ENCODE results near the gene ADCY1.

ADCY1 gene

GRCh38 chr7:45584261-45585210 lies 10.4 kb downstream of the ADCY1 start:
- no peaks in the 10 kb centered on the region for H3K4me1 Mint-ChIP-seq
- H3K9me3 Mint-ChIP-seq: no peaks in the 10 kb centered on the region
- H3K27me3 Mint-ChIP-seq: no peaks in the 10 kb centered on the region
- H3K36me3 Mint-ChIP-seq: no peaks in the 10 kb centered on the region
- no peak for ATAC-seq
- H3K4me3 Mint-ChIP-seq: no peak overlapping the region
- H3K27ac Mint-ChIP-seq: no peak overlapping the region

- H3K27me3 Mint-ChIP-seq: no peaks in the 10 kb centered on the region
- no peak for ATAC-seq
- no peak overlapping the region for H3K4me3 Mint-ChIP-seq
- H3K36me3 Mint-ChIP-seq: no peaks in the 10 kb centered on the region
- no peak overlapping the region for H3K27ac Mint-ChIP-seq
- H3K4me1 Mint-ChIP-seq: no peaks in the 10 kb centered on the region
- H3K9me3 Mint-ChIP-seq: no peaks in the 10 kb centered on the region
Observed at GRCh38 chr7:45585628-45586027, 11.5 kb downstream of the ADCY1 start.

GRCh38 chr7:45586542-45587520 lies 12.7 kb downstream of the ADCY1 start:
- Mint-ChIP-seq H3K36me3 (no peaks in the 10 kb centered on the region), H3K27me3 (no peaks in the 10 kb centered on the region), H3K9me3 (no peaks in the 10 kb centered on the region), H3K4me3 (no peak overlapping the region), H3K4me1 (no peaks in the 10 kb centered on the region), H3K27ac (no peak overlapping the region)
- ATAC-seq: no peak

GRCh38 chr7:45588466-45588865 lies 14.3 kb downstream of the ADCY1 start:
- H3K4me1 Mint-ChIP-seq: no peaks in the 10 kb centered on the region
- H3K36me3 Mint-ChIP-seq: no peaks in the 10 kb centered on the region
- H3K4me3 Mint-ChIP-seq: no peak overlapping the region
- no peaks in the 10 kb centered on the region for H3K27me3 Mint-ChIP-seq
- no peaks in the 10 kb centered on the region for H3K9me3 Mint-ChIP-seq
- no peak for ATAC-seq
- H3K27ac Mint-ChIP-seq: no peak overlapping the region

GRCh38 chr7:45589061-45589460 lies 14.9 kb downstream of the ADCY1 start:
- Mint-ChIP-seq H3K27ac (no peak overlapping the region), H3K36me3 (no peaks in the 10 kb centered on the region), H3K4me3 (no peak overlapping the region), H3K9me3 (no peaks in the 10 kb centered on the region), H3K27me3 (no peaks in the 10 kb centered on the region), H3K4me1 (no peaks in the 10 kb centered on the region)
- ATAC-seq: no peak

GRCh38 chr7:45589915-45590678 lies 15.9 kb downstream of the ADCY1 start:
- Mint-ChIP-seq H3K4me3 (no peak overlapping the region), H3K9me3 (no peaks in the 10 kb centered on the region), H3K36me3 (no peaks in the 10 kb centered on the region), H3K27ac (no peak overlapping the region), H3K27me3 (no peaks in the 10 kb centered on the region), H3K4me1 (no peaks in the 10 kb centered on the region)
- ATAC-seq: no peak

- Mint-ChIP-seq H3K36me3 (no peaks in the 10 kb centered on the region), H3K27ac (no peak overlapping the region), H3K4me3 (no peak overlapping the region), H3K9me3 (no peaks in the 10 kb centered on the region), H3K27me3 (peaks cover under 1% of the 10 kb centered on the region), H3K4me1 (no peaks in the 10 kb centered on the region)
- ATAC-seq: no peak
Observed at GRCh38 chr7:45590679-45591057, 16.5 kb downstream of the ADCY1 start.

GRCh38 chr7:45591101-45591906 lies 17.1 kb downstream of the ADCY1 start:
- Mint-ChIP-seq H3K9me3 (no peaks in the 10 kb centered on the region), H3K4me1 (no peaks in the 10 kb centered on the region)
- ATAC-seq: no peak

GRCh38 chr7:45592230-45592991 lies 18.2 kb downstream of the ADCY1 start:
- no peaks in the 10 kb centered on the region for H3K9me3 Mint-ChIP-seq
- H3K36me3 Mint-ChIP-seq: no peaks in the 10 kb centered on the region
- no peaks in the 10 kb centered on the region for H3K4me1 Mint-ChIP-seq
- ATAC-seq: no peak
- H3K27ac Mint-ChIP-seq: no peak overlapping the region
- H3K4me3 Mint-ChIP-seq: no peak overlapping the region
- H3K27me3 Mint-ChIP-seq: peaks cover 13% of the 10 kb centered on the region

More at GRCh38 chr7:45591101-45591906, 17.1 kb downstream of the ADCY1 start:
- H3K27ac Mint-ChIP-seq: no peak overlapping the region
- peaks cover 7% of the 10 kb centered on the region for H3K27me3 Mint-ChIP-seq
- H3K4me3 Mint-ChIP-seq: no peak overlapping the region
- H3K36me3 Mint-ChIP-seq: no peaks in the 10 kb centered on the region

- Mint-ChIP-seq H3K9me3 (no peaks in the 10 kb centered on the region), H3K27me3 (peaks cover 13% of the 10 kb centered on the region), H3K4me3 (no peak overlapping the region), H3K4me1 (no peaks in the 10 kb centered on the region), H3K36me3 (no peaks in the 10 kb centered on the region), H3K27ac (no peak overlapping the region)
- ATAC-seq: no peak
Observed at GRCh38 chr7:45593121-45593541, 19.0 kb downstream of the ADCY1 start.

- Mint-ChIP-seq H3K27ac (no peak overlapping the region), H3K4me1 (no peaks in the 10 kb centered on the region), H3K27me3 (peaks cover 13% of the 10 kb centered on the region), H3K4me3 (no peak overlapping the region), H3K36me3 (no peaks in the 10 kb centered on the region), H3K9me3 (no peaks in the 10 kb centered on the region)
- ATAC-seq: no peak
Observed at GRCh38 chr7:45593877-45594276, 19.7 kb downstream of the ADCY1 start.

GRCh38 chr7:45594745-45595535 lies 20.8 kb downstream of the ADCY1 start:
- H3K9me3 Mint-ChIP-seq: no peaks in the 10 kb centered on the region
- no peak overlapping the region for H3K4me3 Mint-ChIP-seq
- H3K27ac Mint-ChIP-seq: no peak overlapping the region
- no peaks in the 10 kb centered on the region for H3K4me1 Mint-ChIP-seq
- no peak for ATAC-seq
- H3K36me3 Mint-ChIP-seq: no peaks in the 10 kb centered on the region
- peaks cover 13% of the 10 kb centered on the region for H3K27me3 Mint-ChIP-seq

Measured in stimulated activated memory B cell treated with anti-CD40 and anti-IgM and Interleukin-4, amounts not matched to agents 10 μg/mL and 1 μg/mL and 100 μg/mL, for 72 hours (primary cell).